Hepatocyte (in vitro differentiated cells): ENCODE results near the gene IFFO2. TPM values are rescaled to one million over a fixed set of nuclear protein-coding genes. Genes with fewer than 3 reads are reported as not detected.

Experiments
- DNase-seq: peaks from one replicate; pipeline ENCODE4 v3.0.0-alpha.2; 2016; ENCODE audit warnings: low spot score
- H2AFZ ChIP-seq: fragments of 200-600 bp; sonication (generic); 2 replicates; pipeline ENCODE4 v1.6.0; 2016; ENCODE audit warnings: antibody characterized with exemption, mild to moderate bottlenecking
- H3K27ac ChIP-seq: fragments of 200-600 bp; sonication (generic); 2 replicates; pipeline ENCODE4 v1.5.1; 2016; ENCODE audit warnings: mild to moderate bottlenecking
- H3K27me3 ChIP-seq: fragments of 200-600 bp; sonication (generic); 2 replicates; pipeline ENCODE4 v1.6.1; 2016
- H3K36me3 ChIP-seq: fragments of 200-600 bp; sonication (generic); replicated peaks from 2 replicates; pipeline ENCODE4 v1.5.1; 2016; ENCODE audit warnings: low read depth; ENCODE audit not compliant: insufficient read depth
- H3K4me1 ChIP-seq: fragments of 200-600 bp; sonication (generic); 2 replicates; pipeline ENCODE4 v1.5.1; 2016; ENCODE audit warnings: mild to moderate bottlenecking, moderate library complexity; ENCODE audit not compliant: insufficient read depth
- H3K4me2 ChIP-seq: fragments of 200-600 bp; sonication (generic); 2 replicates; pipeline ENCODE4 v1.6.0; 2016
- H3K4me3 ChIP-seq: fragments of 200-600 bp; sonication (generic); 2 replicates; pipeline ENCODE4 v1.5.1; 2016; ENCODE audit warnings: mild to moderate bottlenecking
- H3K79me2 ChIP-seq: fragments of 200-600 bp; sonication (generic); 2 replicates; pipeline ENCODE4 v1.6.0; 2017; ENCODE audit warnings: mild to moderate bottlenecking
- H3K9me2 ChIP-seq: fragments of 200-600 bp; sonication (generic); replicated peaks from 2 replicates; pipeline ENCODE4 v1.6.0; 2017; ENCODE audit warnings: mild to moderate bottlenecking; ENCODE audit not compliant: insufficient read depth
- H3K9me3 ChIP-seq: fragments of 200-600 bp; sonication (generic); 2 replicates; pipeline ENCODE4 v1.5.1; 2016; ENCODE audit warnings: low read depth, mild to moderate bottlenecking
- H4K20me1 ChIP-seq: fragments of 200-600 bp; sonication (generic); 2 replicates; pipeline ENCODE4 v1.6.0; 2016; ENCODE audit warnings: mild to moderate bottlenecking; ENCODE audit not compliant: insufficient read depth, poor library complexity, severe bottlenecking
- CTCF ChIP-seq: fragments of 200-600 bp; sonication (generic); IDR thresholded peaks from 2 replicates; pipeline ENCODE4 v1.5.1; 2016; ENCODE audit warnings: antibody characterized with exemption, mild to moderate bottlenecking; ENCODE audit not compliant: poor library complexity
- EZH2 ChIP-seq: fragments of 200-600 bp; sonication (generic); IDR thresholded peaks from 2 replicates; pipeline ENCODE4 v1.6.1; 2016; ENCODE audit warnings: antibody characterized with exemption, mild to moderate bottlenecking, borderline replicate concordance
- EZH2phosphoT487 ChIP-seq: fragments of 200-600 bp; sonication (generic); IDR thresholded peaks from one replicate; pipeline ENCODE4 v1.6.1; 2018; ENCODE audit warnings: antibody characterized with exemption, mild to moderate bottlenecking, low read depth, moderate library complexity; ENCODE audit not compliant: unreplicated experiment, severe bottlenecking
- WGBS: methylation state at CpG from one replicate; pipeline ENCODE4 v1.1.6; 2016; ENCODE audit warnings: low lambda C conversion rate; ENCODE audit errors: missing lambda C conversion rate; 5-methylcytosine and 5-hydroxymethylcytosine counted together
- polyA plus RNA-seq: library from polyadenylated mRNA; unstranded; fragments of >200 nt; fragmentation: Nextera tagmentation; extraction: Ambion mirVana; gene quantifications from 2 replicates; pipeline ENCODE4 v1.2.1, GENCODE V29; 2016
- total RNA-seq: library from RNA; depleted of rRNA; stranded (reverse); fragments of >200 nt; gene quantifications from 2 replicates; pipeline ENCODE4 v1.2.3, GENCODE V29; 2014

Gene IFFO2
- total and polyA plus RNA-seq, 2 experiments from 2014 or later, result 0.85 to 7.2 TPM

GRCh38 chr1:18989176-18989799 is 32.8 kb upstream of the IFFO2 start:
- H2AFZ ChIP-seq, result no peak overlapping the region
- H3K27ac ChIP-seq, result no peak overlapping the region
- 85% methylated on average over 11 of the region's 11 CpGs for WGBS
- no peaks in the 10 kb centered on the region for H3K79me2 ChIP-seq
- H3K9me2 ChIP-seq, result peaks cover 2% of the 10 kb centered on the region
- no peaks in the 10 kb centered on the region for H3K4me1 ChIP-seq
- no peak for DNase-seq
- H3K4me2 ChIP-seq, result no peak overlapping the region
- TF ChIP-seq CTCF (no peak), EZH2 (no peak), EZH2phosphoT487 (no peak)
- H3K27me3 ChIP-seq, result no peaks in the 10 kb centered on the region
- H4K20me1 ChIP-seq, result no peaks in the 10 kb centered on the region
- no peak overlapping the region for H3K4me3 ChIP-seq
- H3K36me3 ChIP-seq, result no peaks in the 10 kb centered on the region
- no peaks in the 10 kb centered on the region for H3K9me3 ChIP-seq

GRCh38 chr1:18981242-18981641 is 24.8 kb upstream of the IFFO2 start:
- Histone ChIP-seq H3K79me2 (no peaks in the 10 kb centered on the region), H3K27ac (no peak overlapping the region), H3K9me3 (no peaks in the 10 kb centered on the region), H3K27me3 (no peaks in the 10 kb centered on the region), H4K20me1 (no peaks in the 10 kb centered on the region), H3K36me3 (no peaks in the 10 kb centered on the region), H2AFZ (no peak overlapping the region), H3K9me2 (no peaks in the 10 kb centered on the region), H3K4me3 (no peak overlapping the region), H3K4me1 (no peaks in the 10 kb centered on the region), H3K4me2 (no peak overlapping the region)
- TF ChIP-seq CTCF (no peak), EZH2phosphoT487 (no peak), EZH2 (no peak)
- 100% methylated on average over 2 of the region's 2 CpGs for WGBS
- DNase-seq, result no peak

GRCh38 chr1:18978706-18979105 is 22.2 kb upstream of the IFFO2 start:
- Histone ChIP-seq H3K4me1 (no peaks in the 10 kb centered on the region), H3K4me2 (no peak overlapping the region), H2AFZ (no peak overlapping the region), H4K20me1 (no peaks in the 10 kb centered on the region), H3K79me2 (no peaks in the 10 kb centered on the region), H3K9me2 (no peaks in the 10 kb centered on the region), H3K36me3 (no peaks in the 10 kb centered on the region), H3K27ac (no peak overlapping the region), H3K9me3 (no peaks in the 10 kb centered on the region), H3K4me3 (no peak overlapping the region), H3K27me3 (no peaks in the 10 kb centered on the region)
- DNase-seq, result no peak
- WGBS, result 73% methylated on average over 2 of the region's 2 CpGs
- no peak for TF ChIP-seq EZH2
- TF ChIP-seq CTCF, result no peak
